ENCODE results near the gene CARNS1. TPM values are rescaled to one million over a fixed set of nuclear protein-coding genes. Genes with fewer than 3 reads are reported as not detected.
A peak's percentile ranks its signal among the peaks of the same experiment; 100 is the strongest.

CARNS1 gene
- total and polyA plus RNA-seq, 9 of the 15 experiments (the other 6 are each of a cell fraction or from before 2014, with no cell fraction given): 0.01 to 0.18 (median 0.06) TPM; not detected in 3

- TF ChIP-seq E2F6 (IDR thresholded peaks at IDR 0.05; ENCODE audit: borderline replicate concordance in 1 of 2, extremely low read depth in 1 of 2, insufficient read depth in 1 of 2, insufficient read length in 1 of 2, low read depth in 1 of 2, low read length in 1 of 2, poor library complexity in 1 of 2, severe bottlenecking in 1 of 2) (peak; percentile 18 to 50), GABPB1 (CRISPR knock-in tag; IDR thresholded peaks at IDR 0.05) (peak; percentile 34; the same call in 1 of the 2 replicates), ZNF3 (CRISPR knock-in tag; IDR thresholded peaks at IDR 0.05) (no peak), NCOA6 (IDR thresholded peaks at IDR 0.05) (no peak), ZNF707 (CRISPR knock-in tag; conservative IDR thresholded peaks at IDR 0.05) (no peak), BRD9 (IDR thresholded peaks at IDR 0.05; ENCODE audit: low read depth, partially characterized antibody) (no peak), DPF2 (IDR thresholded peaks at IDR 0.05) (peak; percentile 79), MEIS2 (IDR thresholded peaks at IDR 0.05; ENCODE audit: partially characterized antibody) (no peak), NFIX (CRISPR knock-in tag; IDR thresholded peaks at IDR 0.05; ENCODE audit: low read depth) (no peak), FOXP4 (CRISPR knock-in tag; IDR thresholded peaks at IDR 0.05; ENCODE audit: borderline replicate concordance) (no peak), CBFA2T2 (conservative IDR thresholded peaks at IDR 0.05) (peak; percentile 2; the same call in 1 of the 2 replicates), MBD1 (CRISPR knock-in tag; IDR thresholded peaks at IDR 0.05) (no peak), CHD1 (IDR thresholded peaks at IDR 0.05; ENCODE audit: low read length) (no peak), POLR2A (conservative IDR thresholded peaks at IDR 0.05) (peak; percentile 48), TAF1 (IDR thresholded peaks at IDR 0.05; ENCODE audit: control insufficient read depth, extremely low read depth, insufficient read depth, low read length, severe bottlenecking) (no peak), FOXK1 (CRISPR knock-in tag; IDR thresholded peaks at IDR 0.05; ENCODE audit: borderline replicate concordance) (no peak), U2AF2 (optimal IDR thresholded peaks at IDR 0.05; ENCODE audit: low read depth, low read length) (no peak), CBX1 (IDR thresholded peaks at IDR 0.05; ENCODE audit: low read depth) (0 out of 2 replicates have a peak, but pooled peaks have one; percentile 36), MCM5 (IDR thresholded peaks at IDR 0.05; ENCODE audit: low read depth) (no peak), NRF1 (conservative IDR thresholded peaks at IDR 0.05 in 1 of 2, IDR thresholded peaks at IDR 0.05 in 1 of 2) (no peak), TBP (optimal IDR thresholded peaks at IDR 0.05; ENCODE audit: low read depth, low read length) (no peak), TAF15 (IDR thresholded peaks at IDR 0.05; ENCODE audit: low read depth, low read length) (no peak), GTF2F1 (IDR thresholded peaks at IDR 0.05; ENCODE audit: low read depth, low read length) (no peak), CREB3L1 (IDR thresholded peaks at IDR 0.05; ENCODE audit: borderline replicate concordance, low read depth) (no peak)
Observed at GRCh38 chr11:67436459-67437081, 21.1 kb downstream of the CARNS1 start (continued).

Measured in K562 (cell line).